Skin epidermis (tissue), 12 donors: ENCODE results near the gene MATN3.

Source experiments
- H3K27ac ChIP-seq, 21 experiments: fragments of 200-600 bp; sonication (generic) in 11 of 21; one replicate each; pipeline ENCODE4 v1.5.0; 2020; ENCODE audit warnings: mild to moderate bottlenecking in 3 of 21, inconsistent platforms in 2 of 21, moderate library complexity in 2 of 21
- H3K4me3 ChIP-seq, 7 experiments: fragments of 200-600 bp; sonication (generic) in 2 of 7; one replicate each; pipeline ENCODE4 v1.5.0; 2020; ENCODE audit warnings: inconsistent platforms in 2 of 7, mild to moderate bottlenecking in 2 of 7, moderate library complexity in 1 of 7

Gene MATN3

DNA sequence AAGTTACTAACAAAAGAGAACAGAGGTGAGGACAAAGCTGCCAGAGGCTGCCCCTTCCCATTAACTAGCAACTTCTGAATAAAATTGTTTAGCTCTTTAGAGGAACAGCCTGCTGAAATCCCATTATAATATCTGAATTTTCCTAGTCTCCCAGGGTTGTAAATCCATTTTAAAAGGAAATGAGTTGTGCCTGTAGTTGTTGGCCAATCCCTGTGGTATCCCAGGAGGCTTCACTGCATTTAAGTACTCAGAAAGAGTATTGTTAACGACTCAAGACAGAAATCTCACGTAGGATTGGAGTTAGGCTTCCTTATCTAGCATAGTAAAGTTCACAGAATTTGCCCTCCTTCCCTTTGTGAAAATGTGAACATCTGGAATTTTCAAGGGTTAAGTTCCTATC, 30.1 kb upstream of the MATN3 start:
- Histone ChIP-seq H3K27ac (peak overlapping the region in 2 of 21 experiments; percentile 12 to 49), H3K4me3 (no peak overlapping the region)

DNA sequence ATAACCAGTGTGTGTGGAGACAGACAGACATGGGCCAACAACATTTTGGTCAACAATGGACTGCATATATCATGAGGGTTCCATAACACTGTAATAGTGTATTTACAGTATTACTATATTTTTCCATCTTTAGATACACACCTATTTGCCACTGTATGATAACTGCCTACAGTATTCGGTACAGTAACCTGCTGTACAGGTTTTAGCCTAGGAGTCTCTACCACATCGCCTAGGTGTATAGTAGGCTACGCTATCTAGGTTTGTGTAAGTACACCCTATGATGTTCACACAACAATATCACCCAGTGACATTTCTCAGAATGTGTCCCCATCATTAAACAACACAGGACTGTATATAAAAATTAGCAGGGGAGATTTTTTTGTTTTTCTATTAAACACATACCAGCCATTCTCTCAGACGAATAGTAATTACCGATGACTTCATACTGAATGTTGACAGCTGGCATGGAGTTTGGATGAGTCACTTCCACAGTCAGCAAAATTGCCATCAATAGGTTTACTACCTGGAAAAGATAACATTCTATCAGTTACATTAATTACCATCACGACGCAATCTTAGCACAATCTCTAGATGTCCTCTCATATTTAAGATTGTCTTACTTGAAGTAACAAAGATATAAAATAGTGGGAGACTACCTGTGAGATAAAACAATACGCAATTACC, 28.2 kb upstream of the MATN3 start:
- Histone ChIP-seq H3K27ac (peak overlapping the region in 1 of 21 experiments; percentile 25), H3K4me3 (no peak overlapping the region)

- no peak overlapping the region for H3K27ac ChIP-seq
- no peak overlapping the region for H3K4me3 ChIP-seq
Observed at GRCh38 chr2:20037660-20038059, 25.2 kb upstream of the MATN3 start.

- Histone ChIP-seq H3K27ac (peak overlapping the region in 2 of 21 experiments; percentile 16 to 50), H3K4me3 (no peak overlapping the region)
Observed at GRCh38 chr2:20035955-20036666, 23.6 kb upstream of the MATN3 start.

DNA sequence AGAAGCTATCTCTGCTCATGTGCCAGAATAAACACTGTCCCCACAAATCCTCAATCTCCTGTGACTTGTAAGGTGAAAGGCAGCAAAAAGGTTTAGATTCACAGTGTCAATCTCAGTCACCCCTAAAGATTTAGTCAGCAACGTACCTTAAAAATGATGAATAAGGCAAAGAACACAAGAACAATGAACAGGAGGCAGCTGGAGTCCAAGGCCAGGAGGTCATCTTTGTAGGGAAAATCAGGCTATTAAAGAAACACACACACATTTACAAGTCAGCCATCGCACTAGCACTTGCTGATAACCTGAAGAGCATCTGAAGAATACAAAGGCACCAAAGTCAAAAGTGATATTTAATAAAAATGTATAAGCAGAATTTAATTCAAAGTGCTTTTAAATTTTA, 22.4 kb upstream of the MATN3 start:
- H3K27ac ChIP-seq: no peak overlapping the region

GRCh38 chr2:20034218-20034617, 21.8 kb upstream of the MATN3 start:
- H3K4me3 ChIP-seq: no peak overlapping the region
- H3K27ac ChIP-seq: no peak overlapping the region

More for the DNA sequence above, 22.4 kb upstream of the MATN3 start:
- no peak overlapping the region for H3K4me3 ChIP-seq

DNA sequence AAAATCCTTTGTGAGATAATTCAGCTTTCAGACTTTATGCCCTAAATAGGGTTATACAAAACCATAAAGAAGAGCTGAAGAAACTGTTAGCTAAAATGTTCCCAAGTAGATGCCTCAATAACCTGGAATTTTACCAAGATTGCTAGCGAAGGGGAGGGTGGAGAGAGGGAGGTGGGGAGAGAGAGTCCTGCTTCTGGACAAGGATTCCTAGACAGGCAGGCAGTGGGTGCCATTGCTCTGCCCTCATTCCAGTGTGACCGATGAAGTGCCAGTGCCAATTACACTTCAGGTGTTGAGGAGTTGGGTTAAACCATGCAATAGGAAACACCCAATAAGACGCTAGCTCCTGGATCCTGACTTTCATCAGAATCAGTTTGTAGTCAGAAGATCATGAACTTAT, 20.9 kb upstream of the MATN3 start:
- no peak overlapping the region for H3K4me3 ChIP-seq
- no peak overlapping the region for H3K27ac ChIP-seq

- no peak overlapping the region for H3K27ac ChIP-seq
Observed at GRCh38 chr2:20030224-20030623, 17.8 kb upstream of the MATN3 start.

GRCh38 chr2:20027705-20028434, 15.4 kb upstream of the MATN3 start:
- no peak overlapping the region for H3K27ac ChIP-seq
- H3K4me3 ChIP-seq: no peak overlapping the region

More at GRCh38 chr2:20030224-20030623, 17.8 kb upstream of the MATN3 start:
- no peak overlapping the region for H3K4me3 ChIP-seq

GRCh38 chr2:20027260-20027677, 14.8 kb upstream of the MATN3 start:
- H3K4me3 ChIP-seq: no peak overlapping the region
- no peak overlapping the region for H3K27ac ChIP-seq

DNA sequence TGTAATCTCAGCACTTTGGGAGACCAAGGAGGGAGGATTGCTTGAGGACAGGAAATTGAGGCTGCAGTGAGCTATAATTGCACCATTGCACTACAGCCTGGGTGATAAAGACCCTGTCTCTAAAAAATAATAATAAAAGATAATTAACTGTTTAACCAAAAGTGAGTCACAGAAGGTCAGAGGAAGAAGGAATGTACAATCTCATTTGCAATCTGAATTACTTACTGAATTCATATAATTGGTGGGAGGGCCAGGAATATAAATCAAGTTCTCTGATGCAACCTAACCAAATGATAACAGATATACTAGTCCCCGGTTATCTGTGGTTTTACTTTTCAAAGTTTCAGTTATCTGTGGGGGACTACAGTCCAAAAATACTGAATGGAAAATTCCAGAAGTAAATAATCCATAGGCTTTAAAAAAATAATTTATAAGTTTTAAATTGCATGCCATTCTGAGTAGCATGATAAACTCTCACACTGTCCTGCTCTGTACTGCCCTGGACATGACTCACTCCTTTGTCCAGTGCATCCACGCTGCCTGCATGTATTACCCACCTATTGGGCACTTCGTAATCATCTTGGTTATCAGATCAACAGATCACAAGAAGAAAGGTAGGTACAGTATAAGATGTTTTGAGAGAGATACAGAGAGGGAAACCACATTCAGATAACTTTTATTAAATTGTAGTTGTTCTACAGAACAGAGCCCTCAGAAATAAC, 12.8 kb upstream of the MATN3 start:
- Histone ChIP-seq H3K27ac (no peak overlapping the region), H3K4me3 (no peak overlapping the region)

GRCh38 chr2:20023688-20024087, 11.2 kb upstream of the MATN3 start:
- Histone ChIP-seq H3K27ac (no peak overlapping the region), H3K4me3 (no peak overlapping the region)

DNA sequence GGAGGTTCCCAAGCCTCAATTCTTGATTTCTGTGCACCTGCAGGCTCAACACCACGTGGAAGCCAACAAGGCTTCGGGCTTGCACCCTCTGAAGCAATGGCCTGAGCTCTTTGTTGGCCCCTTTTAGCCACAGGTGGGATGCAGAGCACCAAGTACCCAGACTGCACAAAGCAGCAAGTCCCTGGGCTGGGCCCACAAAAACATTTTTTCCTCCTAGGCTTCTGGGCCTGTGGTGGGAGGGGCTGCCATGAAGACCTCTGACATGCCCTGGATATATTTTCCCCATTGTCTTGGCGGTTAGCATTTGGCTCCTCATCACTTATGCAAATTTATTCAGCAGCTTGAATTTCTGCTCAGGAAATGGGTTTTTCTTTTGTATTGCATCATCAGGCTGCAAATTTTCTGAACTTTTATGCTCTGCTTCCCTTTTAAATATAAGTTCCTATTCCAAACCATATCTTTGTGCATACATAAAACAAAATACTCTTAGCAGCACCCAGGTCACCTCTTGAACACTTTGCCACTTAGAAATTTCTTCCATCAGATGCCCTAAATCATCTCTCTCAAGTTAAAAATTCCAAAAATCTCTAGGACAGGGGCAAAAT, 9.0 kb upstream of the MATN3 start:
- no peak overlapping the region for H3K27ac ChIP-seq
- H3K4me3 ChIP-seq: no peak overlapping the region

DNA sequence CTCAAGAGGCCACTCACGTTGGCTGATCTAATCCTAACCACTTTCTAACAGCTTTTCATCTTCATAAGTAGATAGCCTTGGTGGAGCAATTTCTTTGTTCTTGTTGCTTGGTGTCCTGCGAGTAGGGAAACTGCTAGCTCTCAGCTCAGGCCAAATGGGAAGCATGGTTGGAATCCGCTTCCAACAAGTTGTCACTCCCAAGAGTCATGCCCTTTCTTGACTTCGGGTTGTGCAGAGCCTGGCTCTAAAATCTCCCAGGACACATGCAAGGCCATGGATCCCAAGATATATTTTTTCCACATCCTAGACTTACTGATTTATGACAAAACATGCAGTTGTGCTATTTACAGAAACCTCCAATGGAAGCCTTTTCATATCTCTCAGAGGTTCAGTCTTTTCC, 7.3 kb upstream of the MATN3 start:
- H3K4me3 ChIP-seq: no peak overlapping the region
- H3K27ac ChIP-seq: no peak overlapping the region

DNA sequence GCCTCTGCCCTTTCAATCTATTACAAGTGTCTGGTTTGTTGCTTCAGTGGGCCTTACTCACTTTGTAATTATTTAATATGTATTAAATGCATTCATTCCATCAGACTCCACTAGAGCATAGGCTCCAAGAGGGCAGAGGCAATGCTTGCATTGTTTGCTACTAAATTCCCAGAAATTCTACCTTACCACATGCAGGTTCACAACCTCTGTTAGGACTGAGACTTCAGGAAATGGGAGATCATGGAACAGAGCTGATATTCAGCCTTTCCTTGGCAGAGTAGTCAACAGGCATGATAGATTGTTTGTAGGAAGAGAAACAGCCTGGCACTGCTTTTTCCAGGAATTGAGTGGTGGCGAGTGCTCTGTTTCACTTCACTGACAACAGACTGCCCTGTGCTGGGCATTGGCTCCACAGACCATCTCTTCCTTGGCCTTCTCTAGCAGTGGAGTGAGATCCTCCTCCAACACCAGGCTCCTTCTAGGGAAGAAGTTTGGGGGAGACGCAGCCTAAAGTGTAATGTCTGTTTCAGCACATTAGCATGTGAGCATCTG, 6.2 kb upstream of the MATN3 start:
- no peak overlapping the region for H3K4me3 ChIP-seq
- H3K27ac ChIP-seq: no peak overlapping the region

DNA sequence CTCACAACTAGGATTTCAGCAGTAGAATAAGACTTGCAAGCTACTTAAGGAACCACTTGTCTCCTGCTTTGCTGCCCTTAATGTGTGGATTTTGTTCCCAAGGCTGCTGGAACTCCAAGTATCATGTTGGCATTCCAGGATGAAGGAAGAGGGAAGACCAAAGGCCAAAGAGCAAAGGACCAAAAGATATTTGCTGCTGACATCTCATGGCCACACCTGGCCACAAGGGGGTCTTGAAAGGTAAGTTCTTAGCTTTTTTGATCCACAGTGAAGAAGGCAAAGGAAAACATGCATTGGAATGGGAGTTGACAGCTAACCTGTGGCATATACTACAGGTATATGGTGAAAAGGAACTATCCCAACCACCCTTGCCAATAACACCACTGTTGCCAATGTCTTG, 3.9 kb upstream of the MATN3 start:
- no peak overlapping the region for H3K4me3 ChIP-seq
- no peak overlapping the region for H3K27ac ChIP-seq

GRCh38 chr2:20015482-20016083, 3.1 kb upstream of the MATN3 start:
- Histone ChIP-seq H3K4me3 (no peak overlapping the region), H3K27ac (no peak overlapping the region)

DNA sequence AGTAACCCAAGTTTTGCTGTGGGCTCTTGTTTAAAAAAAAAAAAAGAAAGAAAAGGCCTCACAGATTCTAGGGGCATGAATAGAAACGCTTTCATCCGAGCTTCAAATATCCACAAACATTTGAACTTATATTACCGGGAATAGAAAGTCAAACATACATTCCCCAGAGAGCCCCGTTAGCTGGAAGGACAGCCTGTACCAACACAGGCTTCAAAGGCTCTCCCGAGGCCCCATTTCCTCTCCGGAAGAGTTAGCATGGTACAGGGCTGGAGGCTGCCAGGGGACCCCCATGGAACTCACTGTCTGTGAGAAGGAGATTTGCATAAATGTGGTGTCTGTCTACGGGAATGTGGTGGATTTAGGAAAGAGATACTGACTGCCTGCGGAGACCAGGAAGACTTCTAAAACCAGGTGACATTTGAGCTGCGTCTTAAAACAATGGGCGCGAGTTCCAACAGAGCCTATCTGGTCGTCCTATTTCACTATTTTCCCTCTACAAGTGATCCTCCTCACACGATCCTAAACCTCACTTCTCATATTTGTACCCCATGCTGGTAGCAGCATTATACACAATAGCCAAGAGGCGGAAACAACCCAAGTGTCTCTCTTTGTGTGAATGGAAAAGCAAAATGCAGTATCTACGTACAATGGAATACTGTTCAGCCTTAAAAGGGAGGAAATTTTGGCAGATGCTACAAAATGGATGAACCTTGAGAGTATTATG, 820 bp upstream of the MATN3 start:
- peak overlapping the region in 14 of 21 experiments; percentile 1 to 86 (median 72) for H3K27ac ChIP-seq
- peak overlapping the region; percentile 30 to 52 (median 48) for H3K4me3 ChIP-seq

GRCh38 chr2:20012032-20012281, 511 bp downstream of the MATN3 start:
- Histone ChIP-seq H3K27ac (peak overlapping the region in 4 of 21 experiments; percentile 14 to 81 (median 65)), H3K4me3 (peak overlapping the region; percentile 30 to 52 (median 48))
